Adrenal gland (tissue), 5 donors: ENCODE results near the gene RYR3.

ENCODE experiments used
- CTCF ChIP-seq, 6 experiments: fragments of 450-650 bp in 4 of 6; fragments of 200-600 bp in 2 of 6; sonication (generic) in 1 of 6; IDR thresholded peaks; 1 replicate in 5 of 6; 2 replicates in 1 of 6; pipeline versions ENCODE4 v1.5.1 to v1.8.0; 2016 to 2021; ENCODE audit warnings: antibody characterized with exemption in 6 of 6, mild to moderate bottlenecking in 2 of 6, moderate library complexity in 1 of 6
- POLR2A ChIP-seq, 2 donors: fragments of 450-650 bp; IDR thresholded peaks; one replicate each; pipeline ENCODE4 v1.6.1; 2017; ENCODE audit warnings: antibody characterized with exemption in 2 of 2, mild to moderate bottlenecking in 2 of 2, moderate library complexity in 1 of 2
- donor health status: DM: no; HTN: no; CAD: no.

GRCh38 chr15:33670567-33670966, 359.8 kb downstream of the RYR3 start:
- TF ChIP-seq CTCF (IDR thresholded peaks at IDR 0.05) (no peak), POLR2A (IDR thresholded peaks at IDR 0.05) (no peak)
